IMR-90 (cell line): ENCODE measurements around the gene PSMA7.

ENCODE experiments used
- CEBPB ChIP-seq: IDR thresholded peaks from 2 replicates; pipeline ENCODE4 v1.6.1; 2012; ENCODE audit warnings: low read depth, low read length, improper control_type of control experiment
- RAD21 ChIP-seq: IDR thresholded peaks from 2 replicates; pipeline ENCODE4 v1.6.1; 2012; ENCODE audit warnings: low read length, improper control_type of control experiment
- TF ChIP-seq, protein P1 (sequence below): fragments of 150-350 bp; IDR thresholded peaks from 2 replicates; pipeline ENCODE4 v1.6.1; 2016; ENCODE audit warnings: low read depth, mild to moderate bottlenecking, low read length, moderate library complexity, borderline replicate concordance
- TF ChIP-seq, protein P2 (sequence below): conservative IDR thresholded peaks from 2 replicates; pipeline ENCODE4 v1.5.1; 2012; ENCODE audit warnings: mild to moderate bottlenecking, low read depth, low read length, improper control_type of control experiment
- TF ChIP-seq, protein P3 (sequence below): fragments of 150-350 bp; IDR thresholded peaks from 2 replicates; pipeline ENCODE4 v1.6.1; 2017; ENCODE audit warnings: mild to moderate bottlenecking, antibody characterized with exemption, low read length, low read depth

- no peak for TF ChIP-seq CEBPB
- TF ChIP-seq, protein P1, sequence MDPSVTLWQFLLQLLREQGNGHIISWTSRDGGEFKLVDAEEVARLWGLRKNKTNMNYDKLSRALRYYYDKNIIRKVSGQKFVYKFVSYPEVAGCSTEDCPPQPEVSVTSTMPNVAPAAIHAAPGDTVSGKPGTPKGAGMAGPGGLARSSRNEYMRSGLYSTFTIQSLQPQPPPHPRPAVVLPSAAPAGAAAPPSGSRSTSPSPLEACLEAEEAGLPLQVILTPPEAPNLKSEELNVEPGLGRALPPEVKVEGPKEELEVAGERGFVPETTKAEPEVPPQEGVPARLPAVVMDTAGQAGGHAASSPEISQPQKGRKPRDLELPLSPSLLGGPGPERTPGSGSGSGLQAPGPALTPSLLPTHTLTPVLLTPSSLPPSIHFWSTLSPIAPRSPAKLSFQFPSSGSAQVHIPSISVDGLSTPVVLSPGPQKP, result no peak
- TF ChIP-seq, protein P2, sequence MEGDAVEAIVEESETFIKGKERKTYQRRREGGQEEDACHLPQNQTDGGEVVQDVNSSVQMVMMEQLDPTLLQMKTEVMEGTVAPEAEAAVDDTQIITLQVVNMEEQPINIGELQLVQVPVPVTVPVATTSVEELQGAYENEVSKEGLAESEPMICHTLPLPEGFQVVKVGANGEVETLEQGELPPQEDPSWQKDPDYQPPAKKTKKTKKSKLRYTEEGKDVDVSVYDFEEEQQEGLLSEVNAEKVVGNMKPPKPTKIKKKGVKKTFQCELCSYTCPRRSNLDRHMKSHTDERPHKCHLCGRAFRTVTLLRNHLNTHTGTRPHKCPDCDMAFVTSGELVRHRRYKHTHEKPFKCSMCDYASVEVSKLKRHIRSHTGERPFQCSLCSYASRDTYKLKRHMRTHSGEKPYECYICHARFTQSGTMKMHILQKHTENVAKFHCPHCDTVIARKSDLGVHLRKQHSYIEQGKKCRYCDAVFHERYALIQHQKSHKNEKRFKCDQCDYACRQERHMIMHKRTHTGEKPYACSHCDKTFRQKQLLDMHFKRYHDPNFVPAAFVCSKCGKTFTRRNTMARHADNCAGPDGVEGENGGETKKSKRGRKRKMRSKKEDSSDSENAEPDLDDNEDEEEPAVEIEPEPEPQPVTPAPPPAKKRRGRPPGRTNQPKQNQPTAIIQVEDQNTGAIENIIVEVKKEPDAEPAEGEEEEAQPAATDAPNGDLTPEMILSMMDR, result no peak
- TF ChIP-seq, protein P3, sequence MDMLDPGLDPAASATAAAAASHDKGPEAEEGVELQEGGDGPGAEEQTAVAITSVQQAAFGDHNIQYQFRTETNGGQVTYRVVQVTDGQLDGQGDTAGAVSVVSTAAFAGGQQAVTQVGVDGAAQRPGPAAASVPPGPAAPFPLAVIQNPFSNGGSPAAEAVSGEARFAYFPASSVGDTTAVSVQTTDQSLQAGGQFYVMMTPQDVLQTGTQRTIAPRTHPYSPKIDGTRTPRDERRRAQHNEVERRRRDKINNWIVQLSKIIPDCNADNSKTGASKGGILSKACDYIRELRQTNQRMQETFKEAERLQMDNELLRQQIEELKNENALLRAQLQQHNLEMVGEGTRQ, result no peak
- TF ChIP-seq RAD21, result no peak
These were observed 32.5 kb upstream of the PSMA7 start for GRCh38 chr20:62175711-62176110.
